Activated CD4-positive, alpha-beta T cell treated with anti-CD3 and anti-CD28 coated beads, Interleukin-2, Interleukin-4, amounts not matched to agents 100 ng/mL and 50 ng/mL, durations not matched to agents 16 hours and 8 hours (primary cell): Measurements from ENCODE around the gene TMEM217.

Source experiments
- DNase-seq: peaks from one replicate; pipeline ENCODE4 v3.0.0-alpha.2; 2020; ENCODE audit warnings: low spot score

Gene TMEM217

DNA sequence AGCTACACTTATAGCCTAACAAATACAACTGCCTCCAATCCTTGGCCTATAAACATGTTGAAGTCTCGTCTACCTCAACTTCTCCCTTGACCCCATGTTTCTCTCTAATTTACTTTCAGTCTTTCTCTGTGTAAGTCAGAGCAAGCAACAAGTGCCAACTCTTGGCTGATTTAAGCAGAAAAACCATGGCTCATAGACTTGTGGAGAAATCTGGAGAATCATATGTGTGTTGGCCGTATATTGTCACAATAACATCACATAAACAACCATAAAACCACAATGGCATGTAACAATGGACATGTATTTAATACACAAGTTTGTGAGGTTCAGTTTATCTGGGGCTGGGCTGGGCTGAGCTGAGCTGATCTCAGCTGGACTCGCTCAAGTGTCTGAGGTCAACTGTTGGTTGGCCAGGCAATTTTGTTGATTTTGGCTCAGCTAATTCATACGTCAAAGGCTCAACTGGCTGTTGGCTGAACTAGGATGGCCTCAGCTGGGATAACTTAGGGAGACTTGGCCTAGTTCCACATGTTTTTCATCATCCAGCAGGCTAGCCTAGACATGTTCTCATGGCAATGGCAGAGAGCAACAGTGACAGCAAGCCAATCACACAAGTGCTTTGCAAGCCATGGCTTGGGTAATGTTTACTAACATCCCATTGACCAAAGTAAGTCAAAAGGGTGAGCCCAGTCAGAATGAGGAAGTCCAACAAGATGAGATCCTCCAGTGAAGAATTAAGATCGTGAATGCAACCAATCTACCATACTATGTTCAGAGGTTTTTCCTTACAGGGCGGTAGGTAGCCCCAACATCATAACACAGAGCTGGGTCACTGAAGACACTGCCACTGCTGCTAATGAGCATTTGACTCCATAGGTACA is 13.3 kb downstream of the TMEM217 start:
- DNase-seq: no peak

DNA sequence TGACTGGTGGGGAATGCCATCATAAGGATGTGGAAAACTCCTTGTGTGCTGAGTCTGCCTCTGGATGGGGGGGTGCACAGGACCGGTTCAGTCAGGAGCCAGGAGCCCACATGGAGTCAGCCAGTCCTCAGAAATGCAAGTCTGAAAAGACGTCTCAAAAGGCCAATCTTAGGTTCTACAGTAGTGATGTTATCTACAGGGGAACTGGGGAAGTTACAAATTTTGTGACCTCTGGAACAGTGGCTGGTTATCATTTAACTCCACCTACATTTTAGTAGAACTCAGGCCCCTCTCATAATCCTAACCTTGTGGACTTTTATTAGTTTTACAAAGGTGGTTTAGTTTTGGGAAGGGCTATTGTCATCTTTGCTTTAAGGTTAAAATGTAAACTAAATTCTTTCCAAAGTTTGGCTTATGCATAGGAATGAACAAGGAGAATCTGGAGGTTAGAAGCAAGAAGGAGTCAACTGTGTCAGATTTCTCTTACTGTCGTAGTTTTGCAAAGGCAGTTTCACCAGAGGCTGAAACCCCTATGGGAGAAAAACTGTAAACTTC is 14.1 kb downstream of the TMEM217 start:
- DNase-seq: no peak

- DNase-seq: no peak
Measured at GRCh38 chr6:37243131-37243815, 14.7 kb downstream of the TMEM217 start.

DNA sequence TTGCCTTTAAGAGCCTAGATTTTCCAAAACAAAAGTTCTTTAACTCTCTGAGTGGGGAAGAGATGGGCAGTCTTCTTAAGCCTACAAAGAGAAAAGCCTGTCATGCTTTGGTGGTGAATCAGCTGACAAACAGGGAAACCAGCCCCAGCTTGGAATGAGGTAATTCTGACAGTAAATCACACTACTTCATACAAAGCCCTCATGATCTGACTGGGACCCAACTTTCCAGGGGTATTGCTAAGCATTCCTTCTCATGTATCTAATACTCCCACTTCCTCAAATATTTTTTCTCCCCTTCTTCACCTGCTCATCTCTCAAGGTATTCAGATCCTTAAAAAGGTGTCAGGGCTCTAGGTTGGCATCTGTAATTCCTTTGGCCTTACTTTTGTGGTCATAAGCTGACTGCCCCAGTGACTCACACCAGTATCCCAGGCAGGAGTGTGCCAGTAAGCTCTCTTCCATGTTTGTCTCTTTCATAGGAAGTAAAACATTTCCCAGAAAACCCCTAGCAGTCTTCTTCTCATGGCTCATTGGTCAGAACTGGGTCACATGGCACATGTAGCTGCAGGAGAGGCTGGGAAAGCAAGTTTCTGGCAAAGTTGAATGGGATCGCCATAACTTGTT is 15.4 kb downstream of the TMEM217 start:
- DNase-seq: peak; percentile 33

DNA sequence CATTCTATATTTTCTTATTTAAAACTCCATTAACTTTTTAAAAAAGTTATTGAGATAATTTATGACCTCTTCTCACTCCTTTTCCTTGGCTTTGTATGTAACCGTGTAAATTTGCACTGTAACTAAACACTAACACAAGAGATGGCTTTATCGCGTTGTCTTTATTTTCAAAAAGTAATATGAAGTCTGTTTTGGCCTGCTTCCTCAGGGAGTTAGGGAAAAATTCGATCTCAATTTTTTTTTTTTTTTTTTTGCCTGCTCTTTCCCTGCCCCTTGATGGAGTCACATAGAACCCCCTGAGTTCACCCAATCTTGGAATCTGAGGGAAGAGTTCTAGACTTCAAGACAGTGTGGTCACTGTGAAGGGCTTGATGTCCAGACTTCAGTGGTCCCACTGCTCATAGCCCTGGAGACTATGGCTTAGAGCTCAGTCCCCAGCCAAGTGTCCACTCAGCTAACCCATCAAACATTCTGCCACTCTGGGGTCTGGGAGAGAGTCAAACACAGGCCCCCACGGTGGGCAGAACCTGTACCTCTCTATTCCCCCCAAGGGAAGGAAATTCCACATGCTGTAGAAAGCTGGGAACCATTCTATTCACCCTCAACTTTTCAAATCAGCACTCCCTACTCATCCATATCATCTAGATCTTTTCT is 16.0 kb downstream of the TMEM217 start:
- DNase-seq: no peak

DNA sequence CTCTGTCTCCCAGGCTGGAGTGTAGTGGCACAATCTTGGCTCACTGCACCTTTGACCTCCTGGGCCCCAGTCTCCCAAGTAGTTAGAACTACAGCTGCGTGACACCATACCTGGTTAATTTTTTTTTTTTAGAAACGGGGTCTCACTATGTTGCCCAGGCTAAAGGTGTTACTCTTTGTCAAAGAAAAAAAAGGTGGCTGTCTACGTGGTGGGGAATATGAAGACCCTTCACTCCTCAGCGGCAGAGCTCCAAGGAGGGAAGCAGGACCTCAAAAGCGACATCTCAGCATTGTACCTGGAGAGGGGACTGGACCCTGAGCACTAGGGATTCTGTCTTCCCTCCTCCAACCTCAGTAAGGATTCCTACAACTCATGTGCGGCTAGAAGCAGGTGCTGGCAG is 16.8 kb downstream of the TMEM217 start:
- DNase-seq: no peak

DNA sequence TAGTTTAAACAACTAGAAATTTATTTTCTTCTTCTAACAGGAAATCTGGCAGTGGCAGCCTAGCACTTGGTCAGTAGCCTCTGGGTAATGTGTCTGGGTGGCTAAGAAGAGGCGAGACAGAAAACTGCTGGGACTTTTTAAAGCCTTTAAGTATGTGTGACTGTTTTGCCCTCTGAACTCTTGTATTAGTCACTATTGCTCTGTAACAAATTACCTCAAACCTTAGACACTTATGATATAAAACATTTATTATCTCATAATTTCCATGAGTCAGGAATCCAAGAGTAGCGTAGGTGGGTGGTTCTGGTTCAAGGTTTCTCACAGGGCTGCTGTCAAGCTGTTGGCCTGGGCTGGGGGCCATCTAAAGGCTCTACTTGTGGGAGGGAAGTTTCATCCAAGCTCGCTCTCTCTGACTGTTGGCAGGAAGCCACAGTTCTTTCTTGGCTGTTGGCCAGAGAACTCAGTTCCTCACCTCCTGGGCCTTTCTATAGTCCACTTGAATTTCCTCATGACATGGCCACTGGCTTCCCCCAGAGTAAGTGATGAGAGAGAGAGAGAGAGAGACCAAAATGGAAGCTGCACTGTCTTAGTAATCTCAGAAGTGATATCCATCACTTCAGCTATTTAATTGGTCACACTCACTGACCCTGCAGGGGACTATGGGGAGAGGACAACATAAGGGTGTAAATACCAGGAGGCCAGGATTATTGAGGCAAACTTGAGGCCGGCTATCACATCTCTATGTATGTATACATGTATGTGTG is 17.8 kb downstream of the TMEM217 start:
- peak; percentile 62 for DNase-seq

DNA sequence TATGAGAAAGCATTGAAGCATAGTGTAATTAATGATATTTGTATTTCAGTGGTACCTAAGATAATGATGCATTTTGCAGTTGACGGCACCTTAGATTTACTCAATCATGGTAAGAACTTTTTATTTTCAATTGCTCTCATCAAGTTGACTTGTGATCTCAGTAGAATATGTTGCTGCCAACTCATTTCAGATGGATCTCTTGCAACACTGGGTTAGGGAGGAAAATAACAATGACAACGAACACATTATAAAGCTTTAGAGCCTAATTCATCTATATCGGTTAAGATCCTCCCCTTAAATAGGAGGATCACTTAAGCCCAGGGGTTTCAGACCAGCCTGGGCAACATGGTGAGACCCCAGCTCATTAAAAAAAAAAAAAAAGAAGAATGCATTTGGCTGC is 18.4 kb downstream of the TMEM217 start:
- peak; percentile 8 for DNase-seq

GRCh38 chr6:37238381-37238780 is 19.6 kb downstream of the TMEM217 start:
- DNase-seq: no peak

DNA sequence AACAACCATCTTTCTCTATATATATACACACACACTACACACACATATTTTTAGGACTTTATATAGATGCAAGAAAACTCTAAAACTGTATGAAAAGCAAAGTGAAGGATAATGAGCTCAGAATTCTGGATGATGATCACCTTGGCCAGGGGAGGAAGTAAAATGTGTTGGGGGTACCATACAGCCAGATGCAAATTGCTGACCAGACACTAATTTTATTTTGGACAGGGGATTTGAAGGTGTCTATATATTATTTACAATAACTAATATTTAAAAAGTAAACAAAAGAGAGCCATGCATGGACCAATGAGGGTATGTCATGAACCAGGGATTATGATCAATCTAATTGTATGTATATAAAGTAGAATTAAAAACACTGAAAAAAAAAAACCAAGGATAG is 20.2 kb downstream of the TMEM217 start:
- no peak for DNase-seq

GRCh38 chr6:37236921-37237320 is 21.0 kb downstream of the TMEM217 start:
- no peak for DNase-seq

GRCh38 chr6:37233541-37233940 is 24.4 kb downstream of the TMEM217 start:
- DNase-seq: no peak

GRCh38 chr6:37232430-37233017 is 25.4 kb downstream of the TMEM217 start:
- DNase-seq: no peak

GRCh38 chr6:37230104-37230503 is 27.8 kb downstream of the TMEM217 start:
- DNase-seq: no peak

- DNase-seq: no peak
Measured at GRCh38 chr6:37225350-37226169, 32.4 kb downstream of the TMEM217 start.

GRCh38 chr6:37222992-37223391 is 35.0 kb downstream of the TMEM217 start:
- no peak for DNase-seq

DNA sequence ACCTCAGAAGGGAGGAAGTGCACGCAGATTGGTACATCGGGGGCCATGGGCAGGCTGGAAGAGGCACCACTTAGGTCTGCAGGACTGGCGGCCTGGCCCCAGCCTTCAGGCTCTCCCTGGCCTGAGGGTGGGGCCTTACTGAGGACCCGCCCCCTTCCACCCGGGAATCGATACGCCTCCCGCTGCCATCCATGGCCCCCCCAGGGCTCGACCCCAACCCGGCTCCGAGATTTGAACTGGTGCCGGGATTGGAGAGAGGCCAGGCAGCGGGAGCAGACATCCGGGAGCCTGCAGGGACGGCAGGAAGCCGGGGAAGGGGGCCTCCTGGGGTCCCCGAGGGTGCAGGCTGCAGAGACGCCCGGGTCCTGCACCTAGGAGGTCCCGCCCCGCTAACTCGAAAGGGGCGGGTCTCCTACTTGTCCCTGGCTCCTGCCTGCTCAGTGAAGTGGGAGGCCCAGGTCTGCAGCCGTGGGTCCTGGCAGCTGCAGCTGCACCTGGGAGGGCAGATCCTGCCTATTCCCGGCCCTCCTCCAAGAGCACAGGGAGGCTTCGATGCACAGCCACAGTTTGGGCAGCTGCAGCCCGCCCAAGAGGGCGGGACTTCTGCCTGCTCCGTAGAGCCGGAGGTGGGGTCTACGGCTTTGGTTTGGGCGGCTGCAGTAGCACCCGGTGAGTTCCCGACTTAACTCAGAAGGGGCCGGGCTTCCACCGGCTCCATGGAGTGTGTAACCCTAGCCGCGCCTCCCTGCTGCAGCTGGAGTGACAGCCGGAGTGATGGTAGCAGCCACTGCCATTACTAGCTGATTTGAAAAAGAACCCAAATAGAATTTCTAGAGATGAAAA is 35.6 kb downstream of the TMEM217 start:
- peak; percentile 85 for DNase-seq

DNA sequence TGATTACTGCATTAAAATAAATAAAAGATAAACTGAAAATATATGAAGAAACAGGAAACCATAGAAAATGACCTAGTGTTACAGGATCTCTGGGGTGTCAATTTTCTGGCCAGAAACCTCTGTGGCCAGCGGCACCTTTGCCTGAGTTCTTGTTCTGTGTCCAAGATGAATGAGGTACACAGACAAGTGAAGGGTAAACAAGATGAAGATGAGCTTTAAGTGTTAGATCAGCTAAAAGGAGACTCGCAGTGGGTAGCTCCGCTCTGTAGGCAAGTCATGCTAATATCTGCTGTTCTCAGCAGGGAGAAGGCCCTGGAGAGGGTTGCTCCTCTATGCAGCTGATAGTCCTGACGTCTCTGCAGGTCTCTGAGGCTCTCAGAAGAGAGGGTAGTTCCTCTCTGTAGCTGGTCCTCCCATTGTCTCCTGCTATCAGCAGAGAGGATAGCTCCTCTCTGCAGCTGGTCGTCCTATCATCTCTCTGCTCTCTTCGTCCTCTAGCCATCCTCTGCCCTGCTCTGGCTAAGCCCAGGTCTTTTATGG is 36.3 kb downstream of the TMEM217 start:
- no peak for DNase-seq

GRCh38 chr6:37218511-37218910 is 39.4 kb downstream of the TMEM217 start:
- DNase-seq: no peak
